HG03432 (cell line): ENCODE results near the gene TOM1L2.

Experiments
- ATAC-seq: cut with Tn5 transposase; IDR thresholded peaks from one replicate; pipeline ENCODE4 v1.9.1; 2021; ENCODE audit warnings: mild to moderate bottlenecking, moderate library complexity; ENCODE audit not compliant: unreplicated experiment

The TOM1L2 gene

GRCh38 chr17:17877529-17878358, 94.5 kb downstream of the TOM1L2 start:
- no peak for ATAC-seq

- ATAC-seq = no peak
These were observed 95.2 kb downstream of the TOM1L2 start for GRCh38 chr17:17876959-17877528.

GRCh38 chr17:17874478-17874877, 97.7 kb downstream of the TOM1L2 start:
- ATAC-seq = no peak

GRCh38 chr17:17873450-17873991, 98.7 kb downstream of the TOM1L2 start:
- ATAC-seq = no peak

- ATAC-seq = no peak
These were observed 99.5 kb downstream of the TOM1L2 start for GRCh38 chr17:17872547-17873345.

GRCh38 chr17:17871913-17872312, 100.3 kb downstream of the TOM1L2 start:
- no peak for ATAC-seq

- ATAC-seq = no peak
These were observed 102.0 kb downstream of the TOM1L2 start for GRCh38 chr17:17870247-17870646.

GRCh38 chr17:17868641-17869522, 103.3 kb downstream of the TOM1L2 start:
- ATAC-seq = no peak

- no peak for ATAC-seq
These were observed 105.3 kb downstream of the TOM1L2 start for GRCh38 chr17:17866897-17867296.

GRCh38 chr17:17866425-17866824, 105.8 kb downstream of the TOM1L2 start:
- no peak for ATAC-seq

GRCh38 chr17:17865035-17865434, 107.2 kb downstream of the TOM1L2 start:
- no peak for ATAC-seq

GRCh38 chr17:17860766-17861107, 111.5 kb downstream of the TOM1L2 start:
- ATAC-seq = no peak

GRCh38 chr17:17859909-17860765, 112.1 kb downstream of the TOM1L2 start:
- ATAC-seq = no peak

GRCh38 chr17:17857496-17857895, 114.7 kb downstream of the TOM1L2 start:
- no peak for ATAC-seq

- no peak for ATAC-seq
These were observed 115.8 kb downstream of the TOM1L2 start for GRCh38 chr17:17856386-17856785.

- no peak for ATAC-seq
These were observed 116.2 kb downstream of the TOM1L2 start for GRCh38 chr17:17855976-17856375.

GRCh38 chr17:17853811-17854447, 118.3 kb downstream of the TOM1L2 start:
- no peak for ATAC-seq

GRCh38 chr17:17852930-17853329, 119.3 kb downstream of the TOM1L2 start:
- ATAC-seq = no peak
